DOHH2 (cell line): ENCODE measurements around the gene GATAD2B.

Experiments used
- CTCF ChIP-seq: fragments of 200-600 bp; sonication (generic); IDR thresholded peaks from one replicate; pipeline ENCODE4 v1.5.1; 2014; ENCODE audit warnings: antibody characterized with exemption, mild to moderate bottlenecking, low read depth, low read length; ENCODE audit not compliant: poor library complexity, severe bottlenecking
- EZH2phosphoT487 ChIP-seq: fragments of 200-600 bp; sonication (generic); IDR thresholded peaks from 2 replicates; pipeline ENCODE4 v1.6.1; 2017; ENCODE audit warnings: borderline replicate concordance, mild to moderate bottlenecking, antibody characterized with exemption, low read length, moderate library complexity, mixed read lengths

GRCh38 chr1:153778824-153779519 is 143.8 kb downstream of the GATAD2B start:
- TF ChIP-seq CTCF (no peak), EZH2phosphoT487 (no peak)
